Head of caudate nucleus (tissue), 42 donors: Measurements from ENCODE around the gene TRIM4.
"Not testable (repeated sequence)": the region's sequence is repeated elsewhere in the genome, so short reads cannot be mapped to it uniquely, and the experiment has no call there.

ENCODE experiments used
- DNase-seq, 42 donors: peaks; one replicate each; pipeline versions ENCODE4 v3.0.0 to v3.0.0-alpha.2; 2020 to 2021; ENCODE audit warnings: mixed read lengths in 7 of 42
- intact Hi-C: fragments of 100-400 bp; cut with DNase I; formaldehyde crosslinking; loops from one replicate; pipeline ENCODE4 v1.15.0; 2022

TRIM4 gene

DNA sequence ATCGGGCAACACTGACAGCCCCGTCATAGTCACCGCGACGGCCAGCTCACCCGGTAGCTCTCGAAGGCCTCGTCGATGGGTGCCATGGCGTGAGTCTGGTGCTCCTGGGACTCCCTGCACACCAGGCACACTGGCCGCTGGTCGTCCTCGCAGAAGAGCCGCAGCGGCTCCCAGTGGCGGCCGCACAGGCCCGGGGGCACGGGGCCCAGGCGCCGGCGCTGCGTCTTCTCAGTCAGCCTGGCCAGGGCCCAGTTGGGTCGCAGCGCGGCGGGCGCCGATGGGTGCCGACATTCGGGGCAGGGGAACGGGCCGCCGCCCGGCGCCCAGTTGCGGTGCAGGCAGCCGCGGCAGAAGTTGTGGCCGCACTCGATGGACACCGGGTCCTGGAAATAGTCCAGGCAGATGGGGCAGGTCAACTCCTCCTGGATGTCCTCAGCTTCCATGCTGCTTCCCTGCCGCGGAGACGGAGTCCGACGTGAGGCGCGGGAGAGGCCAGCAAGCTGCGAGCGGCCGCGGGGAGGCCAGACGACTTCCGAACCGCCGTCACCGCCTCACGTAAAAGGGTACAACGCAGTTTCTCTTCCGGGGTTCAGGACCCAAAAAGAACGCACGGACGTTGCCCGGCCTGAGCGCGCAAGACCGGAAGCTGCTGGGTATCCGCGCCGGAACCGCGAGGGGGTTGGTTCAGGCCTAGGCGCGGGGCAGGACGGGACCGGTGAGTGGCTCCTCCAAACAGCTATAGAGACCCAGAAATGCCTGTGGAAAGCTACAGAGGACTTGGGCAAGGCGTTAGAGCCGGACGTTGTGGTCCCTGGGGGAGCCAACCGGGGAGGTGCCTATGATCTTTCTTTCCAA lies at the start of gene TRIM4:
TSS of gene TRIM4 (minus strand) at position 572 of the 855 bp plus-strand sequence. CDS start at position 443, 129 bp downstream.
- DNase-seq, result peak; percentile 87 to 97 (median 92)
- intact Hi-C loops, result loop anchor here (5.0 to 10.0 kb wide), 2 partner anchors 68 to 136 kb away; no protein-coding TSS in a partner anchor

DNA sequence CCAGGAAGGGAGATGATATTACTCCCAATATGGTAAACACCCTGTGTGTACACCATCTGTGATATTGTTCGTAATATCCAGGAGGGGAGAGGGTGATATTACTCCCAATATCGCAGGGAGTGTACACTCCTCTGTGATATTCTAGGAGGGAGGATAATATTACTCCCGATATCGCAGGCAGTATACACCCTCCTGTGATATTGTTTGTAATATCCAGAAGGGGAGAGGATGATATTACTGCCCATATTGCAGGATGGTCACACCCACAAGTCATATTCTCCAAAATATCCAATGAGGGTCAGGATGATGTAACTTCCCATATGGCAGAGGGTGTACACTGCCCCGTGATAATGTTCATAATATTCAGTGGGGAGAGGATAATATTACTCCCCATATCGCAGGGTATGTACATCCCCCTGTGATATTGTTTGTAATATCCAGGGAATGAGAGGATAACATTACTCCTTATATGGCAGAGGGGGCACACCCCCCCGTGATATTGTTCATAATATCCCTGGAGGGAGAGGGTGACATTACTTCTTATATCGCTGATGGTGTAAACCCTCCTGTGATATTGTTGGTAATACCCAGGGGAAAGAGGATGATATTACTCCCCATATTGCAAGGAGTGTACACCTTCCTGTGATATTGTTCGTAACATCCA lies 39.4 kb upstream of the TRIM4 start:
- intact Hi-C loops, result no loop called here
- no peak for DNase-seq

DNA sequence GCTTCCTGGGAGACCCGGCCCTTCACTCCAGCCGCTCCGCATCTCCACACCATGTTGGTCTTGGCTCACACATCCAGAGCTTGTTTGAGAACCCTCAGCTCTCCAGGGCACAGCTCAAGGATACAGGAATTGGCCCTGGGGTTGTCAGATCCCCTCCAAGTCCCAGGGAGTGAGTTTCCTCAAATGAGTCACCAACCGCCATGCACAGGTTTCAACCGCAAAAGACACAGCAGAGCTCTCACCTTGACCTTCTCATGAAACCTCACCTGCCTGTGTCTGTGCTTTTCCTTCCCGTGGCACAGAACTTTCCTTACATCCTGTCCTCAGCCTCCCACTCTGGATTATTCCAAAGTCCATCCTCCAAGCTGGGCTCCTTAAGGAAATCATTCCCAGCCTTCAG lies 35.9 kb upstream of the TRIM4 start:
- intact Hi-C loops, result no loop called here
- no peak for DNase-seq

- intact Hi-C loops, DNase-seq: not testable (repeated sequence)
These were observed 35.3 kb upstream of the TRIM4 start for GRCh38 chr7:99954643-99955042.

- no peak for DNase-seq
- intact Hi-C loops, result no loop called here
These were observed 34.3 kb upstream of the TRIM4 start for GRCh38 chr7:99953649-99954048.

DNA sequence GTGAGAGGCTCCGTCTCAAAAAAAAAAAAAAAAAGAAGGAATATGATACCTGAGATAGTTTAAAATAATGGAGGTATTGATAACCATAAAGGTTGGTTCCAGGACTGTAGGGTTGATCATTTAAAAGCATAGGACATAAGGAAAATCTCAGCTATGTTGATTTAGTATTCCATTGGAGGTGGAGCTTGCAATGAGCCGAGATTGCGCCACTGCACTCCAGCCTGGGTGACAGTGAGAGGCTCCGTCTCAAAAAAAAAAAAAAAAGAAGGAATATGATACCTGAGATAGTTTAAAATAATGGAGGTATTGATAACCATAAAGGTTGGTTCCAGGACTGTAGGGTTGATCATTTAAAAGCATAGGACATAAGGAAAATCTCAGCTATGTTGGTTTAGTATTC lies 33.3 kb upstream of the TRIM4 start:
- intact Hi-C loops, DNase-seq: not testable (repeated sequence)

DNA sequence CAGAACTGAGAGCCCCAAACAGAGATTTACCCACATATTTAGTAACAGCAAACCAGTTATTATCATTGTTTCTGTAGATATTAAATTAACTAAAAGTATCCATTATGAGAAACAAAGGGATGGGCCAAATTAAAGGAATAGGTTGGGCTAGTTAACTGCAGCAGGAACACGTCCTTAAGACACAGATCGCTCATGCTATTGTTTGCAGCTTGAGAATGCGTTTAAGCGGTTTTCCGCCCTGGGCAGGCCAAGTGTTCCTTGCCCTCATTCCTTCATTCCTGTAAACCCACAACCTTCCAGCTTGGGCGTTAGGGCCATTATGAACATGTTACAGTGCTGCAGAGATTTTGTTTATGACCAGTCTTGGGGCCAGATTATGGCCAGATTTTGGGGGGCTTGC lies 31.5 kb upstream of the TRIM4 start:
- intact Hi-C loops, DNase-seq: not testable (repeated sequence)

DNA sequence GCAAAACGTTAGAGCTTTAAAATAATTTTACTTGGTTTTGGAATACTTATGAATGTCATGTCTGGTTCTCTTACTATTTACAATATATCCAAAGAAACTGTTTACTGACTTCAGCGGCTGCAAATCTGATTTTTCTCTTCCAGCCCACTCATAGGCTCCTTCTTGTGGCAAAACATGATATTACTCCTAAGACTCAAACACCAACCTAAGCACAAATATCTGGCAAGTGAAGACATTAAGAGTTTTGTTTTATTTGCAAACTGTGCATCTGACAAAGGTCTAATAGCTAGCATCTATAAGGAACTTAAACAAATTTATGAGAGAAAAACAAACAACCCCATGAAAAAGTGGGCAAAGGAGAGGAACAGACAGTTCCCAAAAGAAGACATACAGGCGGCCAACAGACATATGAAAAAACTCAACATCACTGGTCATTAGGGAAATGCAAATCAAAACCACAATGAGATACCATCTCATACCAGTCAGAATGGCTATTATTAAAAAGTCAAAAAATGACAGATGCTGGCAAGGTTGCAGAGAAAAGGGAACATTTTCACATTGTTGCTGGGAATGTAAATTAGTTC lies 30.4 kb upstream of the TRIM4 start:
- DNase-seq, result no peak
- intact Hi-C loops, result no loop called here

DNA sequence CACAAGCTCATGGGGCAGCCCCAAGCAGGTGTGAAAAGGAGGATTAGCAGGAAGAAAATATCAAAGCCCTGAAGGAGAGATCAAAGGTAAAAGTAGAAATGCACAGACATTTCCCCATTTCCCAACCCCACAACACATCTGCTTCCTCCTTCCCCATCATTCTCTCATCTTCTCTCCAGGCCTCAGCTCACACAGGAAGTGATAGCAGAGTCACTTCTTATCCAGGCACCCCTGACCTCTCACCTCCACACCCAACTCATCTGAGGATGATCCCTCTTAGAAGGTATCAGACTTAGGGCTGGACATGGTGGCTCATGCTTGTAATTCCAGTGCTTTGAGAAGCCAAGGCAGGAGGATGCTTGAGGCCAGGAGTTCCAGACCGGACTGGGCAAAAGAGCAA lies 28.3 kb upstream of the TRIM4 start:
- DNase-seq, result no peak
- intact Hi-C loops, result no loop called here

DNA sequence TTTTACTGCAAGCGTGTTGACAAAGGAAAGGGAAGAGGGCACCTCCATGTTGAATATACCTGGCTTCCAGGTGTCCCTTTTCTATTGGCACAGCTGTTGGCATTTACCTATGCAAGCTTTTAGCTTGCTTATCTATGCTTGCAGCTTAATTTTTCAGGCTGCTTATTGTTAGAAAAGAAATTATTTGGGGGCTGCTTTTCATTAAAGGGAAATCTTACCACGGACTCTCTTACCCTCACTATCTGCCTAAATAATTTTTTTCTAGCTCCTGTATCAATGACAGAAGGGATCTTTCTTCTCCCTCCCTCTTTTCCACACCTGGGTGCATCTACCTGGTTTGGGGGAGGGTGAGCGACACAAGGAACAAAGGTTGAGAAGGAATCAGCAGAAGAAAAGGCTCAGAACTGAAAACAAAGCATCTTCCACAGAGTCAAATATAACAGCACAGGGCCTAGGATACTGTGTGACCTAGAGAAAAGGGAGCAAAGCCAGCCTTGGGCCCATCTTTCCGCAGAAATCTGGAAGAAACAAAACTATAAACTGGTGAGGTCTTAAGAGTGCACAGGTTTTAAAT lies 25.3 kb upstream of the TRIM4 start:
- intact Hi-C loops, result no loop called here
- no peak for DNase-seq

GRCh38 chr7:99943641-99944496 lies 24.5 kb upstream of the TRIM4 start:
- intact Hi-C loops, result no loop called here
- DNase-seq, result no peak

DNA sequence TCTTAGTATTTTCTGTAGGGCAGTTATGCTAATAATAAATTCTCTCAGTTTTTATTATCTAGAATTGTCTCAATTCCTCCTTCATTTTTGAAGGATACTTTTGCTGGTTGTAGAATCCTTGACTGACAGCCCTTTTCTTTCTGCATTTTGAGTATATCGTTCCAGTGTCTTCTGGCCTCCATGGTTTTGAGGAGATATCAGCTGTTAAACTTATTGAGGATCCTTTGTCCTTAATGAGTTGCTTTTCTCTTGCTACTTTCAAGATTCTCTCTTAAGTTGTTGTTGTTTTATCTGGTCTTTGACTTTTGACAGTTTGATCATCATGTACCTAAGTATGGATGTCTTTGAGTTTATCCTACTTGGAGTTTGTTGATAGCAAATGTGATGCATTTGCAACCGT lies 19.0 kb upstream of the TRIM4 start:
- intact Hi-C loops, result no loop called here

GRCh38 chr7:99935009-99935408 lies 15.7 kb upstream of the TRIM4 start:
- DNase-seq, result not testable (repeated sequence)
- intact Hi-C loops, result loop anchor here (2.0 kb wide), 1 partner anchor 26 kb away; no protein-coding TSS in a partner anchor

More for the DNA sequence above, 19.0 kb upstream of the TRIM4 start:
- DNase-seq, result no peak

DNA sequence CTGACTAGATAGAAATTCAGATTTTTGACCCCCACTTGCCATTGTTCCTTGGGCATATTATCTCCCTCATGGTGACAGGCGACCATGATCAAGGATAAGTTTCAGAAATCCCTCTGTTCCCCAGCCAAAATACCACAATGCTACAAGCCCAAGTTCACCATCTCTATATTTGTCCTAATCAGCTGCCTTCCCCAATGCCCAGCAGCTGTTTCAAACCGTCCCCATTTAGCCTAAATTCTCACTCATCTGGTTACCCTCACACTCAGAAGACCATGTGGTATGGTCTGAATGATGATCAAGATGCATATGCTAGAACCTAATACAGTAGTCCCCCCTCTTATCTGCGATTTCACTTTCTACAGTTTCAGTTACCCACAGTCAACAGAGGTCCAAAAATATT lies 11.0 kb upstream of the TRIM4 start:
- DNase-seq, result no peak
- intact Hi-C loops, result no loop called here

DNA sequence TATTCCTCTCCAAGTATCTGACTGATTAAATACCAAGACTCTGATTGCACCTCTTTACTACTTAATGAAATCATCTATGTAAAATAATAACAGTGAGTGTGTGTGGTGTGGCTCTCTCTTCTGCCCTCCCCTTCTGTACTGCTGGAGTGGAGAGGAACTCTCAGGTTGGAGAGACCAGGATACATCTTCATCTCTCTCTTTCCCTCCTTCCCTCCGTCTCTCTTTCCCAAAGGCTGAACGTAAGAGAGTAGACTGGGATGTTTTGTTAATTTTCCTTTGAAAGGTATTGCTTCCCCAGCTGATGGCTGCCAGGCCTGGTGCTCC lies 10.4 kb upstream of the TRIM4 start:
- DNase-seq, result no peak
- intact Hi-C loops, result no loop called here

DNA sequence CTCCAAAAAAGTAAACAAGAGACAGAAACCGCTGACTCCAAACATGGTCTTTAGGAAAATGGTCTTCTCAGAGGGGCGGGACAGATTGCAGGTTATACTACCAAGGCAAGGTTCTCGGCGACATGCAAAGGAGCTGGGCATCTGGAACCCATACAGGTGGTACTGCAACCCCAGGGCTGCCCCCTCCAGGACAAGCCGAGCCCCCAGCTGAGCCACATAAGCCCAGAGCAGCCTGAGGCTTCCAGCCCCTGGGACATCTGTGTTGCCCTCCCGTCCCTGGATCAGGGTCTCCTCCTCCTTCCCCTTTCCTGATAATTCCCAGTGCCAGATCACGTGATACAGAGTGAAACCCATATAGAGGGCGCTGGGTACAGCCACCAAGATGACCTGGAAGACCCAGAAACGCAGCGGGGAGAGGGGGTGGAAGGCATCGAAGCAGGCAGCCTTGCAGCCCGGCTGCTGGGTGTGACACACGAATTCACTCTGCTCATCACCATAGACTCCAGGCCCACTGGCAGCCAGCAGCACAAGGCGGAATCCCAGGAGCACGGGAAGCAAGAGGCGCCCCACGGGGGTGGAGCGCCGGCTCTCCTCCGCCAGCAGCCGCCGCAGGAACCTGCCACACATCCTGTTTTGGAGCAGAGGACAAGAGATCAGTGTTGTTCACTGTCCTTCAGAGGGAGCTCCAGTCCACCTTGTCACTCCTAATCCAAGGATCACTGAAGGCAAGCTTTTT lies 9.8 kb upstream of the TRIM4 start, which contains the start of gene GJC3:
TSS of gene GJC3 (minus strand) at position 627 of the 736 bp plus-strand sequence. CDS start at position 627, 0 bp downstream.
- intact Hi-C loops, result no loop called here
- DNase-seq, result peak in 41 of 42 donors; percentile 13 to 78 (median 45)

DNA sequence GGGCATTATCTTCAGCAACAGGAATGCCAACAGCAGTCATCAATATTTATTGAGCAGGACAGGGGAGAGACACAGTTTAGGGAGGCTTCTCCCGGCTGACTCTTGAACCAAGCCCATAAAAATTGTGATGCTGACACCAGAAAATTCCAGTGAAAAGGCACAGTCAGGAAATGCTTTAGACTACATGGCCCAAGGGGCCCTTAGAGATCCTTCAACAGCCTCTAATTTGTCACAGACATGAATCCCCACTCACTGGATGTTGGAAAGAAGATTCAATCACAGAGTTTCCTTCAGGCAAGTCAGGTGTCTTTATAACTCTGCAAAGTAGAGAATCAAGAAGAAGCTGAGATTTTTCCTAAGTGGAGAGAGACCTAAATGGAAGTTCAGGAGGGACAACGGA lies 8.9 kb upstream of the TRIM4 start:
- intact Hi-C loops, result no loop called here

DNA sequence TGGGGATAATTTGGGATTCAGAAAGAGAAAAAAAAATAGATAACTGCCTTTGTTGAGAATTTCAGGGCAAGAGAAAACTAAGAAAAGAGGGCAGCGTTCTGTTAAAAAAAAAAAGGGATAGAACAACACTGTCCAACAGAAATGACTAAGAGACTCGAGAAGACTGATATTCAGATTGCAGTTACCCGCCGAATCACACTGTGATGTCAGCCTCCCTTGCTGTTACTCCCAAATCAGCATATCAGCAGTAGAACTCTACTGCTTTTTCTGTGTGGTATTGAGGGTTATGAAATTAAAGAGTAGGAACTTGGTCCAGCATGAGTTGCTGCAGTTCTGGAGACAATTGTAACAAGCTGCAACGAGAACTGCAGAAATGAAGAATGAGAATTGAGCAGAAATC lies 8.2 kb upstream of the TRIM4 start:
- intact Hi-C loops, result no loop called here
- no peak for DNase-seq

More for the DNA sequence above, 8.9 kb upstream of the TRIM4 start:
- no peak for DNase-seq
